Measurements from ENCODE around the gene F2R. TPM values are rescaled to one million over a fixed set of nuclear protein-coding genes. Genes with fewer than 3 reads are reported as not detected.

Gene F2R
- total and polyA plus RNA-seq, 2 donors from 2014 or later, result 14.6 to 15.3 TPM

DNA sequence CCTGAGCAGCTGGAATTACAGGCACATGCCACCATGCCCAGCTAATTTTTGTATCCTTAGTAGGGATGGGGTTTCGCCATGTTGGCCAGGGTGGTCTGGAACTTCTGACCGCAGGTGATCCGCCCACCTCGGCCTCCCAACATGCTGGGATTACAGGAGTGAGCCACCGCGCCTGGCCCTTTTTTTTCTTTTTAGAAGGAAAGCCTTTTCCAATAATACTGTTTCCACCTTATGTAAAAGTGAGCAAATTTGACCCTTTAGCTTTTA, 23.7 kb upstream of the F2R start:
- DNase-seq (no peak), FAIRE-seq (no peak)
- H3K9me3 ChIP-seq (ENCODE audit: control insufficient read depth in 2 of 3, insufficient read depth in 1 of 3, low read length in 3 of 3), result no peaks in the 10 kb centered on the region
- H3K4me1 ChIP-seq (ENCODE audit: control insufficient read depth in 2 of 3, insufficient read depth in 2 of 3, low read depth in 1 of 3, low read length in 3 of 3), result peaks cover 0 to 12% (median 10%) of the 10 kb centered on the region in 3 donors
- H3K27ac ChIP-seq (ENCODE audit: low read depth in 2 of 2, low read length in 2 of 2), result peak overlapping the region; percentile 40 to 42
- intact Hi-C loops (cut with DNase I), result no loop called here
- H3K27me3 ChIP-seq (ENCODE audit: control insufficient read depth, insufficient read depth, low read length), result no peaks in the 10 kb centered on the region
- H3K4me3 ChIP-seq (ENCODE audit: low read length in 3 of 3), result no peak overlapping the region
- H3K9ac ChIP-seq (ENCODE audit: low read length in 3 of 3), result no peak overlapping the region
- TF ChIP-seq, protein P1, sequence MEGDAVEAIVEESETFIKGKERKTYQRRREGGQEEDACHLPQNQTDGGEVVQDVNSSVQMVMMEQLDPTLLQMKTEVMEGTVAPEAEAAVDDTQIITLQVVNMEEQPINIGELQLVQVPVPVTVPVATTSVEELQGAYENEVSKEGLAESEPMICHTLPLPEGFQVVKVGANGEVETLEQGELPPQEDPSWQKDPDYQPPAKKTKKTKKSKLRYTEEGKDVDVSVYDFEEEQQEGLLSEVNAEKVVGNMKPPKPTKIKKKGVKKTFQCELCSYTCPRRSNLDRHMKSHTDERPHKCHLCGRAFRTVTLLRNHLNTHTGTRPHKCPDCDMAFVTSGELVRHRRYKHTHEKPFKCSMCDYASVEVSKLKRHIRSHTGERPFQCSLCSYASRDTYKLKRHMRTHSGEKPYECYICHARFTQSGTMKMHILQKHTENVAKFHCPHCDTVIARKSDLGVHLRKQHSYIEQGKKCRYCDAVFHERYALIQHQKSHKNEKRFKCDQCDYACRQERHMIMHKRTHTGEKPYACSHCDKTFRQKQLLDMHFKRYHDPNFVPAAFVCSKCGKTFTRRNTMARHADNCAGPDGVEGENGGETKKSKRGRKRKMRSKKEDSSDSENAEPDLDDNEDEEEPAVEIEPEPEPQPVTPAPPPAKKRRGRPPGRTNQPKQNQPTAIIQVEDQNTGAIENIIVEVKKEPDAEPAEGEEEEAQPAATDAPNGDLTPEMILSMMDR (IDR thresholded peaks at IDR 0.05; ENCODE audit: borderline replicate concordance, extremely low read depth, insufficient read depth), result no peak
- H3K36me3 ChIP-seq (ENCODE audit: control insufficient read depth in 2 of 3, insufficient read depth in 3 of 3, low read length in 3 of 3), result peaks cover 0 to 6% (median 0%) of the 10 kb centered on the region in 3 donors

DNA sequence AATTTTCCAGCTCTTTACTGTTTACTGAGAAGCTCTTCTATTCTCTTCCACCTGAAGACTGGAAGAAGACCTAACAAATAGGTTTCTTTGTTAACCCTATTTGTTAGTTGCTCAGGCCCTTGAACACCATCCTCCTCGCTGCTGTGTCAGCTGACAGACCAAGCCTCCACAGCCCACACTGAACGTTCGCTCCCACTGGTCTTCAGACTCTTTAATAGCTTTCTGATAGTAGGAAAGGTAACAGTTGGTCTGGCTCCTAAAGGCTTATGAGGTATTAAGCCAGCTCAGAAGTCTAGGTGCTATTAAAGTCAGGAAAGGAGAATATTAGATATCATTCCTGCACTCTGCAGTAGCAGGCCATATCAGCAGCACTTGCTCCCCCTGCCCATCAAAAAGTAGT, 23.3 kb upstream of the F2R start:
- no peak for DNase-seq
- intact Hi-C loops (cut with DNase I), result no loop called here
- TF ChIP-seq, protein P1 (IDR thresholded peaks at IDR 0.05; ENCODE audit: borderline replicate concordance, extremely low read depth, insufficient read depth), result no peak
- Histone ChIP-seq H3K9me3 (ENCODE audit: control insufficient read depth in 2 of 3, insufficient read depth in 1 of 3, low read length in 3 of 3) (no peaks in the 10 kb centered on the region), H3K36me3 (ENCODE audit: control insufficient read depth in 2 of 3, insufficient read depth in 3 of 3, low read length in 3 of 3) (peaks cover 0 to 6% (median 0%) of the 10 kb centered on the region in 3 donors), H3K4me3 (ENCODE audit: low read length in 3 of 3) (no peak overlapping the region), H3K27me3 (ENCODE audit: control insufficient read depth, insufficient read depth, low read length) (no peaks in the 10 kb centered on the region), H3K27ac (ENCODE audit: low read depth in 2 of 2, low read length in 2 of 2) (no peak overlapping the region), H3K9ac (ENCODE audit: low read length in 3 of 3) (no peak overlapping the region), H3K4me1 (ENCODE audit: control insufficient read depth in 2 of 3, insufficient read depth in 2 of 3, low read depth in 1 of 3, low read length in 3 of 3) (peaks cover 0 to 12% (median 10%) of the 10 kb centered on the region in 3 donors)
- no peak for FAIRE-seq

DNA sequence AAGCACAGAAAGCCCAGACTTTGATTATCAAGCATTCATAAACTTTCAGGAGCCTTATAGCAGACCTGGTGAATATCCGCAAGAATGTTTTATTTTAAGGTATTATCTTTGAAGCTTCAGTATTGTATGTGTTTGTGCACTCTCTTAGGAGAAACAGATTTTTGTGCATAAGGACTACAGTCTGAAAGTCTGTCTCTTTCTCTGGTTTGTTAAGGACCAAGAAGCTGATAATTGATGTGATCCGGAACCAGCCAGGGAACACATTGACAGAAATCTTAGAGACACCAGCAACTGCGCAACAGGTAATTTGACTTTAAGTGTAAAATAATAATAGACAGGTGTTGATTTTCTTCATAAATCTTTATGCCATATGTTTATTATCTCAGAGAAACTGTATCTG, 22.8 kb upstream of the F2R start:
- intact Hi-C loops (cut with DNase I), result no loop called here
- H3K9me3 ChIP-seq (ENCODE audit: control insufficient read depth in 2 of 3, insufficient read depth in 1 of 3, low read length in 3 of 3), result no peaks in the 10 kb centered on the region
- TF ChIP-seq, protein P1 (IDR thresholded peaks at IDR 0.05; ENCODE audit: borderline replicate concordance, extremely low read depth, insufficient read depth), result no peak
- H3K4me3 ChIP-seq (ENCODE audit: low read length in 3 of 3), result no peak overlapping the region
- no peak for FAIRE-seq
- no peak overlapping the region for H3K27ac ChIP-seq (ENCODE audit: low read depth in 2 of 2, low read length in 2 of 2)
- no peak for DNase-seq
- H3K36me3 ChIP-seq (ENCODE audit: control insufficient read depth in 2 of 3, insufficient read depth in 3 of 3, low read length in 3 of 3), result peaks cover 0 to 6% (median 0%) of the 10 kb centered on the region in 3 donors
- no peaks in the 10 kb centered on the region for H3K27me3 ChIP-seq (ENCODE audit: control insufficient read depth, insufficient read depth, low read length)
- peaks cover 0 to 12% (median 10%) of the 10 kb centered on the region in 3 donors for H3K4me1 ChIP-seq (ENCODE audit: control insufficient read depth in 2 of 3, insufficient read depth in 2 of 3, low read depth in 1 of 3, low read length in 3 of 3)
- H3K9ac ChIP-seq (ENCODE audit: low read length in 3 of 3), result no peak overlapping the region

DNA sequence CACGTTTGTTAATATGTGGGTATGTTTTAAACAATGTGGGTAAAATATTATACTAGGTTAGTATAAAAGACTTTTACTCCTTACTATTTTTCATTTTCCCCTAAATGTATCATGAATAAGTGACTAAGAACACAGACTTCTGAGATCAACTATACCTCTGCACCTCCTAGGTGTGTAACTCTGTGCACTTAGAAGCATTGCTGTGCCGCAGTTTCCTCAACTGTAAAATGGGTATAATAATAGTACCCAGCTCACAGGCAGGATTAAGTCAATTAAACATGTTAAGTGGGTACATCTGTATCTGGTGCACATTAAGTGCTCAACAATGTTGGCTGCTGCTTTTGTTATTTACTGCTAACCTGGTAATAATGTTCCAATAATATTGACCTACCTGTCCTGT, 21.6 kb upstream of the F2R start:
- Histone ChIP-seq H3K4me3 (ENCODE audit: low read length in 3 of 3) (no peak overlapping the region), H3K36me3 (ENCODE audit: control insufficient read depth in 2 of 3, insufficient read depth in 3 of 3, low read length in 3 of 3) (peaks cover 0 to 6% (median 2%) of the 10 kb centered on the region in 3 donors), H3K4me1 (ENCODE audit: control insufficient read depth in 2 of 3, insufficient read depth in 2 of 3, low read depth in 1 of 3, low read length in 3 of 3) (peaks cover 0 to 12% (median 10%) of the 10 kb centered on the region in 3 donors), H3K27ac (ENCODE audit: low read depth in 2 of 2, low read length in 2 of 2) (no peak overlapping the region), H3K9ac (ENCODE audit: low read length in 3 of 3) (no peak overlapping the region), H3K9me3 (ENCODE audit: control insufficient read depth in 2 of 3, insufficient read depth in 1 of 3, low read length in 3 of 3) (no peaks in the 10 kb centered on the region), H3K27me3 (ENCODE audit: control insufficient read depth, insufficient read depth, low read length) (no peaks in the 10 kb centered on the region)
- FAIRE-seq (no peak), DNase-seq (no peak)
- intact Hi-C loops (cut with DNase I), result no loop called here
- TF ChIP-seq, protein P1 (IDR thresholded peaks at IDR 0.05; ENCODE audit: borderline replicate concordance, extremely low read depth, insufficient read depth), result no peak

Data from kidney (tissue), 14 donors.